NCI-H82 treated with DMSO at 0.1 percent for 48 hours (cell line): ENCODE data around the gene CCDC85B.

ENCODE experiments used
- DNase-seq: peaks from one replicate; lab custom pipeline; 2025; ENCODE audit not compliant: unreplicated experiment; lab: John Stamatoyannopoulos, UW

CCDC85B gene

DNA sequence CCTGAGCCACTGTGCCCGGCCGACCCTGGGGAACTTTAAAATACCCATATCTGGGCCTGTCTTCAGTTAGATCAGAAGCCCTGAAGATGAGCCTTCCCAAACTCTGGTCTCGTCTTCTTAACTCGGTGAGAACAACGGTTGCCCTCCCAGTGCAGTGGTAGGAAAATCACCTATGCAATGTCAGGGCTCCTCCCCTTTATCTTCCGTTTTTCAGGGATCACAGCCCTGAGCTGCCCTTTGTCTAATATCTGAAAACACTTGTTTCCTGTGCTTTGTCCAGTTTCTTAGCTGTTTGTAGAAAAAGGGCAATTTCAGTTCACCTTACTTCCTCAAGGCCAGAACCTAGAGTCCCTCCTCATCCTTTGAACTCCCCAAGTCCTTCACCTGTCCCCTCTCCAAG, 38.2 kb downstream of the CCDC85B start:
- no peak for DNase-seq

DNA sequence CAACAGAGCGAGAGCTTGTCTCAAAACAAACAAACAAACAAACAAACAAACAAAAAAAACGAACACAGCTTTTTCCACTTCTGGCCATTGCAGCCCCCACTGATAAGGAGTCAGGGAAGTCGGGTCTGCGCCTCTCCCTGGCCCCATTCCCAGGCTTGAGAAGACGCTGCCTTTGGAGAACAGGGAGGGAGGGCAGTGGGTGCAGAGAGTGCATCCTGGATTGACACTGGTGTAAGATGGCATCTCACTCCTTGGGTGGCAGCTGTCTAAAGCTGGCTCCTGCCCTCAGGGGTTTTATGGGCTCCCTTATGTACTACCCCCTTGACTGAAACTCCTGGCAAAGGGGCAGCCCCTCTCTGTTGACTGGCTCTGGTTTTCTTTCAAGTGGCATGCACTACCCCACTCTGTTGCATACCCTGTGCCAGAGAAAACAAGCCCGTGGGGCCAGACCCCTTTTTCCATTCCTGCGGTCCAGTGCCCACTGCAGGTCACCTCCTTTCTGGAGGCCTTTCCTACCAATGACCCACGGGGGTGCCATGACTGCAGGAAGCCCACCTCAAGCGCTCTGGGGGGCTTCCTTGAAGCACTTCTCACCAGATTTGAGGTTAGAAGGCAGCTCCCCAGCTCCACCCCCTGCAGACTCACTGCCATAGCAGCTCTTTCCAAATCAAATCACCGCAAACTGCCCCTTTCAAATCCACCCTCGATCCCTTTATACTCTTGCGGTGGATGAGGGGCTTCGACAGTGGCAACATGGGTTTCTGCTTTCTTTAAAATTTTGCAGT, 41.5 kb downstream of the CCDC85B start:
- no peak for DNase-seq

DNA sequence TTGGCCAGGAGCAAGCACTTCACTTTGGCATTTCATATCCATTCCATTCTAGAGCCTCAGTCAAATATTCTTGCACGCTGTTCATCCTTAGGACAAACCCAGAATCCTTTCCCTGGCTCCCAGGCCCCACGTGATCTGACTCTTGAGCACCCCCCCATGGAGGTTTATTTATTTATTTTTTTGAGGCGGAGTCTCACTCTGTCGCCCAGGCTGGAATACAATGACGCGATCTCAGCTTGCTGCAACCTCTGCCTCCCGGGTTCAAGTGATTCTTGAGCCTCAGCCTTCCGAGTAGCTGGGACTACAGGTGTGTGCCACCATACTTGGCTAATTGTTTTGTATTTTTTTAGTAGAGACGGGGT, 42.1 kb downstream of the CCDC85B start:
- DNase-seq = no peak

DNA sequence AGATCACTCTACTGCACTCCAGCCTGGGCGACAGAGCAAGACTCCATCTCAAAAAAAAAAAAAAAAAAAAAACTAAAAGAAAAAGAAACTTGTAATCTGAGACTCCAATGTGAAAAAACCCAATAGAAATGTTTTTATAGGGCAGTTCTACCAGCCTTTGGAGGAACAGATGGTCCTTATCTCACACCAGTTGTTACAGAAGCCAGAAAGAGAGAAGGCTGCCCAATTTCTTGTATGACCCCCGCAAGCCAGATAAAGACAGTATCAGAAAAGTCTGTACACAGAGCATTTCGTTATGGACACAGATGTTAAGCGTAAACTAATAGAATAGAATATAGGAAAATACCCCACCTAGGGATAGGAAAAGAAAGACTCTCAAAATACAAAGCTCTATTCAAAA, 43.5 kb downstream of the CCDC85B start:
- no peak for DNase-seq

DNA sequence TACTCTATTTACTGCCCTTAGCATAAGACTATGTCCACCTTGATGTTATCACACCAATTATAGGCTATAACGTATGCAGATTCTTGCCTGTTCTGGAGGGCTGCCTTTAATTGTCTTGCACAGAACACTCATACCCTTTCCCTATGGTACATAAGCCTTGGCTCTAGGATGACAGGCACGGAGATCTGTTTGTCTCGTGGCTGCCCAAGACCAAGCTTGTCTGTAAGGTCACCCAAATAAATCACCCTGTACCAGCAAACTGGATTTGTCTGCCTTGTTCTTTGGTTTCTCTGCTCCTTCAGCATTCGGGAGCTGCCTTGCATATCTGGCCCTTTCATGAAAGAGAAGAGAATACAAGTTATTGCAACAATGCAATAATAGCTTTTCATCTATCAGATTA, 47.3 kb downstream of the CCDC85B start:
- DNase-seq = no peak
